ENCODE measurements around the gene EVC.

The EVC gene

DNA sequence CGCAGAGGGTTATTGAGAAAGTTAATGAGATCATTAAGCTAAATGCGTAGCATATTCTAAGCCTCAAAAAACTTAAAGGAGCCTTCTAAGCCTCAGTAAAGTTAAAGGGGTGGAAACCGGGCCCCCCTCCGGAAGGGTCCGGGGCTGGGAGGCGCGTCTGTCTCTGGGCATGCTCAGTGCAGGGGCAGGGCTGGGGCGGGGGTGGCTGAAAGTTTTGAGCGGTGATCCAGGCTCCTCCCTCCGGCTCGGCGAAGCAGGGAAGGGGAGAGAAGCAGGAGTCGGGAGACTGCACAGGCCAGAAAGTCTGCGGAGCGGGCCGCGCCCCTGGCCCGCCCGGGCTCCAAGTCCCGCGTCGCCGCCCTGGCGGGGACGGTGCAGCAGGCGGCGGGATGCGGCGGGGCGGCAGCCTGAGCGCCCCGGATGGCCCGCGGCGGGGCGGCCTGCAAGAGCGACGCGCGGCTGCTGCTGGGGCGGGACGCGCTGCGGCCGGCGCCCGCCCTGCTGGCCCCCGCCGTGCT lies at the start of gene EVC:
Gene EVC (plus strand): TSS at position 241 of the 518 bp plus-strand sequence. CDS start 180 bp downstream, at position 421.
- DNase-seq, result no peak

DNA sequence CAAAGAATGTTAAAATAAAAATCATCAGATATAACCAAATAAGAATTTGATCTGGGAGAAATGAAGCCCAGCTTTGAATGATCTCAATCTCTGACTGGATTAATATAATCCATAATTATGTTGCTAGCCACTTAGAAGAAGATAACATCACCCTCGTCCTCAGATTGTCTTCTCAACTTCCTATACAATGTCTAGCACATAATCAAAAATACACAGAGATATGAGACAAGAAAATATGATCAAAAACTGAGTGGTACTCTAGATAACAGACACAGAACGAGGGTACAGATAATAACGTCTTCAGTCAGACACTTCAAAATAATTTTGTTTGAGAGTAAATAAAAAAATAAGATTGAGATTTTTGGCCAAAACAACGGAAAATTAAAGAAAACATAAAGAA lies 49.8 kb upstream of the EVC start:
- DNase-seq, result no peak

DNA sequence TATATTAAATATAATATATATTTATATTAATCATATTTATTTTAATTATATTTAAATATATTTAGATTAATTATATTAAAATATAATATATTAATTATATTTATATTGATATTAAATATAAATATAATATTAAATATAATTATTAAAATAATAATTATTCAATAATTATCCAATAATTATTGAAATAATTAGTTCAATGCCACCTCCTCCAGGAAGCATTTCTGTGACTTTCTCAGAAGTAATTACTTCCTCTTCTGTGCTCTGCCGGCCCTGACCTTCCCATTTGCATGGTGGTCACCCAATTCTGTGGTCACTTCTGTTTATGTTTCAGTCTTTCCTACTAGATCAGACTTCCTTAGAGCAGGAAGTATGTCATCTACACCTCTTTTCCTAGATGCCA lies 48.4 kb upstream of the EVC start:
- no peak for DNase-seq

DNA sequence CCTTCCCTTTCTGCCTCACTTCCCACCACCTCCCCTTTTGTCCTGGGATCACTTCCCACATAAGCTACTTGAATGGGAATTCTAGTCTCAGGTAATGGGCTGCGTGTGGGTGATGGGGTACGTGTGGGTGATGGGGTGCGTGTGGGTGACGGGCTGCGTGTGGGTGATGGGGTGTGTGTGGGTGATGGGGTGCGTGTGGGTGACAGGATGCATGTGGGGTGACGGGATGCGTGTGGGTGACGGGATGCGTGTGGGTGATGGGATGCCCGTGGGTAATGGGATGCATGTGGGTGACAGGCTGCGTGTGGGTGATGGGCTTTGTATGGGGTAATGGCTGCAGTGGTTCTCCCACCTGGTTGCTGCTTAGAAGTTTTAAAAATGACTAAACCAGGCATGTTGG lies 46.2 kb upstream of the EVC start:
- DNase-seq, result no peak

DNA sequence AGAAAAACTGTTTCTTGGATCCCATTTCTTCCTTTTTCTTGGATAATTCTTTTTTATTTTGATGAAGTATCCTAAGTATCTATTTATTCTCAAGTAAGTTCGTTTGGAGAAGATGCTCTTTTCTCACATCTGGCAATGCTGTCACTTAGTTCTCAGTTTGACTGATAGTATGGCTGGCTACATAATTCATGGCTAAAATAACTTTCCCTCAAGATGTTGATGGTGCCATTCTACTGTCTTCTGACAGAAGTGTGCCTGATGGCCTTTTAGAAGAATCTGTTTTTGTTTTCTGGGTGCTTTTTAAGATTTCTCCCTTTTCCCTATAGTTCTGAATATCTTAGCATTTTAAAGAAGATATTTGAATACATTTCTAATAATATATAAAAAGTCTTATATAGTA lies 44.3 kb upstream of the EVC start:
- no peak for DNase-seq

DNA sequence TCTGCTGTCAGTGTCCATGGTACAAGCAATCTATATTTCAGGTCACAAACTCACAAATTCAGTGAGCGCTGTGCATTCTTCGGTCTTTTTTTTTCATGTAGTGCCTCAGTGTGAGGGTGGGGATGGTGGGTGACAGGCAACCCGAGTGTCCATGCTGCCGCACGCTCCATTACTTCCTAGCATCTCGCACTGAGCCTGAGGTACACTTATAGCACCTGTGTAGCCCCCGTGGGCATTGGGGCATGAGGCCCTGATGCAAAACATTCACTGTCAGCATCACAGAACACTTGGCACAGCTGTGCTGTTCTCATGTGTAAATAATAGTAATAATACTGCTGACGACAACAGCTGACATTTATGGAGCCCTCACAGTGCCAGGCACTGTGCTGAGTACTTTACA lies 34.2 kb upstream of the EVC start:
- DNase-seq, result no peak

DNA sequence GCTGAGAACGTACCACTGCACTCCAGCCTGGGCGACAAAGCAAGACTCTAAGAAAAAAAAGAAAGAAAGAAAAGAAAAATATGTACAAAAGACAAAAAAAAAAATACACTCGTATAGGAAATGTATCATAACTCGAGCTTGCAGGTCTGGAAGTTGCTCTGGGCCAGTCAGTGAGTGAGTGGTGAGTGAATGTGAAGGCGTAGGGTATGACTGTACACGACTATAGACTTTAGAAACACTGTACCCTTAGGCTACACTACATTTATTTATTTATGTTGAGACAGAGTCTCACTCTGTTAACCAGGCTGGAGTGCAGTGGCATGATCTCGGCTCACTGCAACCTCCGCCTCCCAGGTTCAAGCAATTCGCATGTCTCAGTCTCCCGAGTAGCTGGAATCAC lies 32.0 kb upstream of the EVC start:
- no peak for DNase-seq

DNA sequence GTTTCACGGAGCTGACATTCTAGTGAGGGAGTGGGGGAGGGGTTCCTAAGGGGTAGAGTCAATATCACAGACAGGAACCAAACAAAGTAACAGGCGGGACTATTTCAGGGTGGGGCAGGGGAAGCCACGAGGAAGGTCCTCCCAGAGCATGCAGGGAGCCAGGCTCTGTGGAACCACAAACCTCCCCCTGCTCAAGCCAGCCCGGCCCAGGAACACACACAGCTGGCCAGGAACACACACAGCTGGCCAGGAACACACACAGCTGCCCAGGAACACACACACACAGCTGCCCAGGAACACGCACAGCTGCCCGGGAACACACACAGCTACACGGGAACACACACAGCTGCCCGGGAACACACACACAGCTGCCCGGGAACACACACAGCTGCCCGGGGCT lies 27.4 kb upstream of the EVC start:
- no peak for DNase-seq

DNA sequence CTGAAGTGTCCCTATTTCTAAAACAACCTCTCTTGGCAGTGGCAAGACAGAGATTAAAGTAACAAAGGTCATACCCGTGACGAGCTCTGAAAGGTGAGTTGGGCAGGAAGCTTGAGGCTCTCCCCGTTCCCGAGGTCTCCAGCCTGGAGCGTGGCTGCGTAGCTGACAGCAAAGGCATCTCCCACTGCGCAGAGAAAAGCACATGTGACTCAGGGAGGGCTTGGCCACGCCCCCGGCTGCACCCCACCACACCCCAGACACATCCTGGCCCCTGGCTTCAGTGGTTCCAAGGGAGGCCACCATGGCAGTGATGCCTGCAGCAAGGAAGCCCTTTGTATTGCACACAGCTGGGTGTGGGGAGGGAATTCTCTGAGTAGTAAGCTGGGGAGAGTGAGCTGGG lies 25.7 kb upstream of the EVC start:
- no peak for DNase-seq

DNA sequence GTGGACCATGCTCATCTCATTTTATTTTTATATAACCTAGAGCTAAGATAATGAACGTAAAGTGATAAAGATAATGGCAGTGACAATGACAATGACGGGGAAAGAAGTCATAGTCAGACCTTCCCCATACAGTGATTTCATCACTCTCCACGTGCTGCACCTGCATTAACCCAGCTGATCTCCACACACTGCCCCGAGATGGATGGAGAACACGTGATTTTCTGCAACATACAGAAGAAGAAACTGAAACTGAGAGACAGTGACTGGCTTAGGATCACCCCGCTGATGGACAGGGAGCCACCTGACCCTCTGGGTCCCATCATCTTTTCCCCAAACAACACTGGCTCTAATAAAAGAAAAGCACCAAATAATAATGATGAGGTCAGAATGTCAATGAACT lies 24.7 kb upstream of the EVC start:
- DNase-seq, result no peak

DNA sequence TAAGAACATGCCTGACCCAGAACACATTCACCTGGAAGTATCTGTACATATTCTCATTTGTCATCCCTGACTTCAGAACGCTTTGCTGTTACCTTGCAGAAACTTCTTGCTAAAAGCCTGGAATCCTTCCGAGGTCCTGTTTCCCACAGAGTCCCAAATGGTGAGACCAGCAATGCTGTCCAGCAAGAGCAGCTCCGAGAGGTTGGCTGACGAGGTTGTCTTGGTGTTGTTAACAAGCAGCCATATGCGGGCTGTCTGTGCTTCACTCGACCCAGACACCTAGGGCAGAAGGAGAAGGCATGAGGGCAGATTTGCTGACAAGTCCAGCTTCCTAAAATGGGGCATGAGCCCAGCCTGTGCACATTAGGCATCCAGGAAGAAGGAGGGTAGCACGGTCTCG lies 21.9 kb upstream of the EVC start:
- no peak for DNase-seq

DNA sequence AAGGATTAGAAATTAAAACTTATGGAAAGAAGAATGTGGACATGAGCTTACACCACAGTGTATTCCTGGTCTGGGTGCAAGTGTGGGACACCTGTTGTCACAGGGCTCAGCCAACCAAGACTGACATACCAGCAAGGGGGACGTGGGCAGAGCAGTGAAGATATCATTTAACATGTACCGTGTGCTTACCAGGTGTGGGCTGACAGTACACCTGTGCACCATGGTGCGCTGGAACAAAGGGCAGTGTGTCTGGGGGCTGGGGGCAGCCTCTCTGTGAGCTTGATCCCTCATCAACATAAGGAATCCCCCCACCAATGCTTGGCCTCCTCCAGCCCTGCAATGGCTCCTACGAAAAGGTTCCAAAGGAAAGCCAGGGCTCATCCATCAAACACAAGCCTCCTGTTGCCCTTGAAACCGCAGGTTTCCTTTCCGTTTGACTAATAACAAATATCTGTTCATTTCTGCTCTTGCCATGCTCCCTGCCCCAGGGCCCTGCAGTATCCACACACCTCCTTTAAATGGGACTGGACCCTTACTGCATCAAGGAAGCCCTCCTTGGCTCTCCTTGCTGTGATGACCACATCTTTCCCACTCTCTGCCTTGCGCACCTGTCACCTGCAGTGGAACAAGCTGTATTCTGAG lies 19.4 kb upstream of the EVC start:
- DNase-seq, result no peak

DNA sequence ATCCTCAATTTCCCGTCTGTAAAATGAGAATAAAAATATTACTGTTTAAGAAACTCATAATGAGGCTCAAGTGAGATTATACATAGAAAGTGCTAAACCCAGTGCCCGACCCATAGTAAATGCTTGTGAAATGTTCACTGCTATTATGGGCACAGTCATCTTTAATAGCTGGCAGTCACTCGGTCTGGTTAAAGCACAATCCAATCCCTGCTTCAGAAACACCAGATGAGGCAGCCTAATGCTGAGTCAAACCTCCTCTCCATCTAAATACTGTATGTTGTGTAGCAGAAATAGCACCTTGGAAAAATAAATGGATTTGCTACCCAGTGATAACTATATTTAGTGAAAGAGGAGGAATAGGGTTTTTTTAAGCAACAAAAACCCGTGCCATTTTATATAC lies 17.1 kb upstream of the EVC start:
- DNase-seq, result no peak

DNA sequence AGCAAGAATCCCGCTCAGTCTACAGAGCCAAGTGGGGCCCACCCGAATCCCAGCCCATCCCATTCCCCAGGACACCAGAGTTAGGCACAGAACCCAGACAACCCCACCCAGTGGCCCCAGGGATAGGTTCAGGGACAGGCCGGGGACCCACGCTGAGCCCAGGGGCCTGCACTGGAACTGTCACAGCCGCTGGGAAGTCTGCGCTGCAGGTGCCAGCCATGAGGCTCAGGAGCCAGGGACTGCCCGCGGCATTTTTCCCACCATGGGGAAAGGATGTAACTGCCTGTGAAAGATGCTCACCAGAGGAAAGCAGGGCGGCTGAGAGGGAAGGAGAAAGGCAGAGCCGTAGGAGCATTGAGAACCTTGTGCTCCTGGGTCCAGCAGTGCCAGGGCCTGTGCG lies 14.7 kb upstream of the EVC start:
- no peak for DNase-seq

DNA sequence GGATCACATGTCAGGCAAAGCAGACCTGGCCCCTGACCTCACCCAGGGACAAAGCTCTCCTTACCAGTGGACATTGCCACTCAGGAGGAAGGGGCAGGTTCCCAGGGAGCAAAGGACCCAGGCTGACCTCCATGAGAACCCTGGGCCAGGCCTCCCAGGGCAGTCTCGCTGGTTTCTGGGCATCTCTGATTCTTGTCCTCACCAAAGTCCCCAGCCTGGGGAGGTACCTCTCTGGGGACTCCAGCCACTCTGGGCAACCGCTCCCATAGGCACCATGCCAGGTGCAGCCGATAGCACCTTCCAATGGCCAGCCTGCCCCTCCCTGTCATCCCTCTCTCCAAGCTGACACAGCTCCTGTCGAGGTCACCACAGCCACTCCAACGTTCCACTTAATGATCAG lies 10.5 kb upstream of the EVC start:
- no peak for DNase-seq

DNA sequence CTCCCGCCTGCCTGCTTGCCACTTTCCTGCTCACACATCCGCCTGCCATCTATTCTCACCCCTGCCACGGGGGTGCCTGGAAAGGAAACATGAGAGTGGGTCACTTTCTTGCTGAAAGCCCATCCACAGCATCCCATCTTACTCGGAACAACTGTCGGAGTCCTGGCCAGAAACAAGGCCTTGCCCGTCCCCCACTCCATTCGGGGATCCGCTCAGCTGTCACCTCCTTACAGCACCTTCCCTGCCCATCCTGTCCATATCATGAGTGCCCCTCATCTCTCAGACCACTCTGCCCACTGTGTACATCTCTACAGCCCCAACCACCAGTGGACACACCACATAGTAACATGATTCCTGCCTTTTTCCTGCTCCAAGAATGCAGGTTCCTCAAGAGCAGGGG lies 9.0 kb upstream of the EVC start:
- no peak for DNase-seq

DNA sequence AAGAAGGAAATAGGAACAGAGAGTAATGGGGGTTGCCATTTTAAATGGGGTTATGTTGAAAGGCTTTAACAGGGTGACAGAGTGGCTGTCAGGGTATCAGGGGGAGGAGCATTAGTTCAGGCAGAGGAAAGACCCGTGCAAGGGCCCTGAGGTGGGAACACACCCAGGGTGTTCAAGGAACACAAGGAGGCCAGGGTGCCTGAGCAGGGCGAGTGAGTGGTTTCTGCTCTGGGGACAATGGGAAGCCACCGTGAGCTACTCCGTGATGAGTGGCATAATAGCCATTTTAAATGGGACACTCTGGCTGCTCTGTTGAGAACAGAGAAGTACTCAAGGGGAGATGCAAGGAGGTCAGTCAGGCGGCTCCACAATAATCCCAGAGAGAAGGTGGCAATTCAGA lies 7.2 kb upstream of the EVC start:
- no peak for DNase-seq

DNA sequence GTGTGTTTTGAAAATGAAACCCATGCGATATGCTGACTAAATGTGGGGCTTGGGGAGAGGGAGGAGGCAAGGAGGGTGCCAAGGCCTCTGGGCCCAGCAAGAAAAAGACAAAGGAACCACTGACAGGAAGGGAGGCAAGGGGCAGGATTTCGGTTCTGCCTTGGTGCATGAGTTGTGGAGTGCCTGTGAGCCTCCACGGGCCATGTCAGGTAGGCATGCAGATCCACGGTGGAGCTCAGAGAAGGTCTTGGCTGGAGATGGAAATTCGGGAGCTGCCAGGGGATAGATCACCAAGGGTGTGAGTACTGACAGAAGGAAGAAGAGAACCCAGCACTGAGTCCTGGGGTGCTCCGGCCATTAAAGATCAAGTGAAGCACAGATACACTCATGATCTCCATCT lies 6.7 kb upstream of the EVC start:
- no peak for DNase-seq

DNA sequence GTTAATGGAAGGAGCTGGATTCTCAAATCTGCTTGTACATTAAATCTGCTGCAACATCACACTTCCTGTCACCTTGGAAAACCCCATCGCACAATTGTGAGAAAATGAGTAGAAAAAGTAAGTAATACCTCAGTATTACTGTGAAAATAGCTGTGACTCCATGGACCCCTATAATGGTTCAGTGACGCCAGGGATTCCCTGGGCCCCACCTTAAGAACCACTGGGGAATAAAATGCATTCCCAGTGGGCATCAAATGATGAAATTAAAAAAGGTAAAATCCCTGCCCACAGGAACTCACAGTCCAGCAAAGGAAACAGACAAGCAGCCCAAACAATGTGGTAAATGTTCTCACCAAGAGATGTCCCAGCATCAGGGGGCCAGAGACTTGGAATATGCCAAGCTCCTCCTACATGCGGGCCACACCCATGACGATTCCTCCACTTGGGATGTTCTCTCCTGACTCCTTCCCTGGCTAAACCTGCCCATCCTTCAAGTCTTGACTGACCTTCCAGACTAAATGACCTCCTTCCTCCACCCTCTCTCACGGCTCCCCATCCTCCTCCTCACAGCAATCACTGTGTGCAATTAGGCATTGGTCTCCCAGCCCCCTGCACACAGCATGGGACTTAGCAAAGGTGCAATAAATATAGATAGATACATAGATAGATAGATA lies 5.2 kb upstream of the EVC start:
- DNase-seq, result no peak

DNA sequence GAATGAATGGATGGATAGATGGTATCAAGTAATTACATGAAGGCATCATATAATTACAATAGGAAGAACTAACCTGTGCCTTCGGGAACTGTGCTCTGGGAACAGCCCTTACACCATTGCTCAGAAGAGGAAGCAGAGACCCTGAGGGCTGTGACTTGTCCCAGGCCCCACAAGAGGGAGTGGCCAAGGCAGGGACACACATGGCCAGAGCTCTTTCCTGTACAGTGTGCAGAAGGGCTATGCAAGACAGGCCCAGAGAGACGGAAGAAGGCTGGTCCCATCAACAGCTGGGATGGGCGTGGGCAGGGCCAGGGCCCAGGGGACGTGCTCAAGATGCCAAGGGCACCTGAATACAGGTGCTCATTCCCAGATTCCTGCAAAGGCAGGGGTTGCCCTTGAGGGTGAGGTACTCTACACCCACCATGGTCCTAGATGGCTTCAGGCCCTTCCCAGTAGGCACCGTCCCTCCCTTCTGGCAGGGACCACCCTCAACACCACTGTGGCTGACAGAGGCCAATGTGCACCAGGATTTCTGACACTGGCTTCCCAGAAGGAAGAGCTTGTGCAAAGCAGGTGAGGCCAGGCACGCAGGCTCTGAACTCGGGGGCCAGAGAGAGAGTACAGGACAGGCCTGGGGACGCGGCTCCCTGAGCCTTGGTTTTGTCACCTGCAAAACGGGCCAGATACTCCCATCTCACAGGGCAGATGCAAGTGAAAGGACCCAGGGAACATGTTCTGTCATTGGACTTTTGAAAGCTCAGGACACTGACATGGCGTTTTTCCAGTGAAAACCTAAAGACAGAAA lies 4.3 kb upstream of the EVC start:
- no peak for DNase-seq

DNA sequence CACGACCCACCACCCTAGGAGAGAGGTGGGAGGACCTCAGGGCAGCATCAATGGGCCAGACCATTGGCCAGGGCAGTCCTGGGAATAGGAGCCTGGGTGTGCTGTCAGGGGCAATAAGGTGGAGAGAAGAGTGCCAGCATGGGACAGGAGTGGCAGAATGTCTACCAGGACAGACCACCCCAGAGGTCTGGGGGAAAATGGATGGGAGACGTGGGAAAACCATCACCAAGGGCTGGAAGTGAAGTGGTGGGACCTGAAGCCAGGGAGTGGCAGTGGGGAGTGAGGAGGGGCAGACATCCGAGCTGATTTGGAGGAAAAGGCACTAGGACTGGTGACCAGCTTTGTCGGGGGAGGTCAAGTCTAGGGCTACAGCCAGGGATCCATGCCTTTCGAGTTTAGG lies 3.6 kb upstream of the EVC start:
- no peak for DNase-seq

DNA sequence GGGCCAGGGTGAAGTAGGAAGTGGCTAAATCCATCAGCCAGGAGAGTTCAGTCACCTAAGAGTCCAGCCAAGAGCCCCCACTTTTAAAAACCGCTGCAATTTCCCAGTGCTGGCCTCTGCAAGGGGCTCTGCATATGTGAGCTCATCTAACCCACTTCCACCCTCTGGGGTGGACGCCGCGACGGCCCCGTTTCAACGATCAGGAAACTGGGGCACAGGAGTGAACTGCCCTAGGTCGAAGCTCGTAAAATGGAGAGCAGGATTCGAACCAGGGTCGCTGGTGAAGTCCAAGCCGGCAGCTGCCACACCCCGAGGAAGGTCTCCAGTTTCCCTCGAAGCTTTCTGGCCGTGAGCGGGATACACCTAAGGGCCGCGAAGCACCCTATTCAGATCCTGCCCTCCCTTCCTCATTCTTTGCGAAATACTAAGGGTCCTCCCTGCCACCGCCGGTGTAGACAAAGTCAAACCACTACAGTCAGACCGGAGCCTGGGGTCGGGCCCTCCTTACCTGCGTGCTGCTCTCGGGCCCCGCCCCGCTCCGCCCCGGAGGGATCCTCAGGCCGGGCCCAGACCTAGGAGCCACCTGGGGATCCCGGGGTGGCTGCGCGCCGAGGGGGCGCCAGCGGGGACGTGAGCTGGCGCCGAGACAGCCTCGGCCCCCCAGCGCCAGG lies 3.1 kb upstream of the EVC start:
- no peak for DNase-seq

DNA sequence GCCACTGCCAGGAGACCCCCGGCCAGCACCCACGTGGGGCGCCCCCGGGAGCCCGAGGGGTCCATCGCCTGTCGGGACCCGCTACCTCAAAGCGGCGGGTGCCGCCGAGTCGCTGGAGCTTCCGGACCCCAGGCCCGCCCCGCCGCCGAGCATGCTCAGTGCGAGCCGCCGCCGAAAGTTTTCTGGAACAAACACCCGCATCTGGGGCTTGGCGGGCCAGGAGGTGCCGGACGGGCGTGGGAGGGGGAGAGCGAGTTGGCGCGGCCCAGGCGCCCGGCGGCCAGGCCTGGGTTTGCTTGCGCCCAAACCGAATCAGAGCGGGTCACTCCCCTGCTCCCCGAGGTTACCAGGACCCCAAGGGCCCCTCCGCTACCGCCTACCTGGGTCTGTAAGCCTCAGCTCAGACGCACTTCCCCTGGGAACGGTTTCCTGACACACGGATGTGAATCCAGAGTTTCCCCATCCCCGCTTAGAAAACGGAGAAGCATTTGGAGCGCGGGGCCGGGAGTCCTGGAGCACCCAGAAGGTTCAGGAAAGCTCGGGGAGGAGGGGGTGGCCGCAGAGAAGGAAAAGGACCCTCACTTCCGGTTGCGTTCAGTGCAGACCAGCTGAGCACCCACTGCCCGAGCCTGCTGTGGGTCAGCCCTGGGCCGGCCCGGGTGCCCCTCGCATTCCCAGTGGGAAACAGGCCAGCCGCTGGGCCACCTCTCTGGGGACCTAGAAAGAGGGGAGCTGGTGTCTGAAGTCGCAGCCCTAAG lies 2.4 kb upstream of the EVC start, which contains the start of gene EVC2:
Gene EVC2 (minus strand): TSS at position 111 of the 758 bp plus-strand sequence. CDS start 46 bp downstream, at position 65.
- DNase-seq, result no peak

Measured in NCI-H1694 (cell line).